Measurements from ENCODE around the gene IFNG-AS1. TPM values are rescaled to one million over a fixed set of nuclear protein-coding genes. Genes with fewer than 3 reads are reported as not detected.

The IFNG-AS1 gene
- total RNA-seq, 2 experiments from 2014 or later, result 0.55 to 1.1 TPM

GRCh38 chr12:68063900-68064590 lies 74.8 kb downstream of the IFNG-AS1 start:
- Mint-ChIP-seq H3K4me1 (ENCODE audit: low read depth) (no peaks in the 10 kb centered on the region), H3K36me3 (ENCODE audit: low read depth) (peaks cover 10% of the 10 kb centered on the region), H3K4me3 (no peak overlapping the region), H3K27me3 (peaks cover 8% of the 10 kb centered on the region), H3K9me3 (peaks cover 15% of the 10 kb centered on the region), H3K27ac (no peak overlapping the region)
- no peak for ATAC-seq (ENCODE audit: poor library complexity)
- Histone ChIP-seq H3K27ac (ENCODE audit: low read depth in 1 of 2, low read length in 2 of 2) (no peak overlapping the region), H3K4me1 (ENCODE audit: insufficient read depth, low read length) (no peaks in the 10 kb centered on the region), H3K9me3 (ENCODE audit: control insufficient read depth in 1 of 2, insufficient read depth in 1 of 2, low read length in 2 of 2) (peaks cover 4 to 11% of the 10 kb centered on the region in 2 experiments), H3K4me3 (ENCODE audit: low read length) (no peak overlapping the region), H3K27me3 (ENCODE audit: control insufficient read depth in 1 of 2, insufficient read depth in 2 of 2, low read length in 2 of 2) (no peaks in the 10 kb centered on the region), H3K36me3 (ENCODE audit: insufficient read depth, low read length) (no peaks in the 10 kb centered on the region)
- no peak for TF ChIP-seq CTCF (IDR thresholded peaks at IDR 0.05)
- DNase-seq, result no peak
- intact Hi-C loops (cut with DNase I, micrococcal nuclease), result no loop called here
- ChIA-PET CTCF (no interaction called here), POLR2A (no interaction called here)

- no peaks in the 10 kb centered on the region for H3K4me1 ChIP-seq (ENCODE audit: insufficient read depth, low read length)
- no peak for TF ChIP-seq CTCF (IDR thresholded peaks at IDR 0.05)
- Mint-ChIP-seq H3K27me3 (peaks cover 8% of the 10 kb centered on the region), H3K27ac (no peak overlapping the region), H3K4me1 (ENCODE audit: low read depth) (no peaks in the 10 kb centered on the region), H3K4me3 (no peak overlapping the region), H3K36me3 (ENCODE audit: low read depth) (peaks cover 10% of the 10 kb centered on the region), H3K9me3 (peaks cover 15% of the 10 kb centered on the region)
- intact Hi-C loops (cut with DNase I, micrococcal nuclease), result no loop called here
- no peak overlapping the region for H3K27ac ChIP-seq (ENCODE audit: low read depth in 1 of 2, low read length in 2 of 2)
- no peaks in the 10 kb centered on the region for H3K36me3 ChIP-seq (ENCODE audit: insufficient read depth, low read length)
- ATAC-seq (ENCODE audit: poor library complexity) (no peak), DNase-seq (no peak)
- H3K4me3 ChIP-seq (ENCODE audit: low read length), result no peak overlapping the region
- no peaks in the 10 kb centered on the region for H3K27me3 ChIP-seq (ENCODE audit: control insufficient read depth in 1 of 2, insufficient read depth in 2 of 2, low read length in 2 of 2)
- peaks cover 4 to 11% of the 10 kb centered on the region in 2 experiments for H3K9me3 ChIP-seq (ENCODE audit: control insufficient read depth in 1 of 2, insufficient read depth in 1 of 2, low read length in 2 of 2)
- POLR2A ChIA-PET, result no interaction called here
- CTCF ChIA-PET, result interaction anchor here (0.7 kb wide), 1 partner anchor 10 kb away, joined by 3 read pairs; no protein-coding TSS in a partner anchor
Observed at GRCh38 chr12:68065163-68065562, 75.9 kb downstream of the IFNG-AS1 start.

GRCh38 chr12:68065687-68066086 lies 76.4 kb downstream of the IFNG-AS1 start:
- Mint-ChIP-seq H3K9me3 (peaks cover 15% of the 10 kb centered on the region), H3K36me3 (ENCODE audit: low read depth) (peaks cover 10% of the 10 kb centered on the region), H3K4me1 (ENCODE audit: low read depth) (no peaks in the 10 kb centered on the region), H3K27me3 (peaks cover 8% of the 10 kb centered on the region), H3K4me3 (no peak overlapping the region), H3K27ac (no peak overlapping the region)
- ATAC-seq (ENCODE audit: poor library complexity) (no peak), DNase-seq (no peak)
- H3K4me1 ChIP-seq (ENCODE audit: insufficient read depth, low read length), result no peaks in the 10 kb centered on the region
- ChIA-PET CTCF (interaction anchor here (0.7 kb wide), 1 partner anchor 9 kb away, joined by 3 read pairs; no protein-coding TSS in a partner anchor), POLR2A (no interaction called here)
- no peaks in the 10 kb centered on the region for H3K36me3 ChIP-seq (ENCODE audit: insufficient read depth, low read length)
- H3K27me3 ChIP-seq (ENCODE audit: control insufficient read depth in 1 of 2, insufficient read depth in 2 of 2, low read length in 2 of 2), result no peaks in the 10 kb centered on the region
- H3K9me3 ChIP-seq (ENCODE audit: control insufficient read depth in 1 of 2, insufficient read depth in 1 of 2, low read length in 2 of 2), result peaks cover 4 to 11% of the 10 kb centered on the region in 2 experiments
- no peak overlapping the region for H3K27ac ChIP-seq (ENCODE audit: low read depth in 1 of 2, low read length in 2 of 2)
- H3K4me3 ChIP-seq (ENCODE audit: low read length), result no peak overlapping the region
- intact Hi-C loops (cut with DNase I, micrococcal nuclease), result no loop called here
- no peak for TF ChIP-seq CTCF (IDR thresholded peaks at IDR 0.05)
